ENCODE measurements around the gene PCMT1.

Gene PCMT1

DNA sequence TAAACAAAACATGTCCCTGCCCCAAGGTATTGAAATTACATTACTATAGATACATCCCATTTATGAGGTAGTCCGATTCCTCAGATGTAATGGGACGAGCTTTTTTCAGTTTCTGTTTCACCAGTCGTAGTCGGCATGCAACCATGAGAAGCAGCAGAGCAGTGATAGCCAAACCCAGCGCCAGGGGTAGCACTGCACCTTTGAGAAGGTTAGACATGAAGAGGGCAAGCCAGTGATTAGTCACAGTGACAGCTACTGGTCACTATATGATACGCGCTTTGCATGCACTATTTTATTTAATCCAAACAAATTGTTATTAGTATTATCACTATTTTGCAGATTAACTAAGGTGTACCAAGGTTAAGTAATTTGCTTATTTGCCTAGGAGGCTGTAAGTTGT lies 71.0 kb downstream of the PCMT1 start:
- no peak overlapping the region for H3K4me3 ChIP-seq (replicated peaks; ENCODE audit: insufficient read depth, low read length)
- no peaks in the 10 kb centered on the region for H3K27me3 ChIP-seq (ENCODE audit: insufficient read depth, poor library complexity, severe bottlenecking)
- no peak for DNase-seq (ENCODE audit: low read depth in 1 of 2, low spot score in 1 of 2)
- TF ChIP-seq, protein P1, sequence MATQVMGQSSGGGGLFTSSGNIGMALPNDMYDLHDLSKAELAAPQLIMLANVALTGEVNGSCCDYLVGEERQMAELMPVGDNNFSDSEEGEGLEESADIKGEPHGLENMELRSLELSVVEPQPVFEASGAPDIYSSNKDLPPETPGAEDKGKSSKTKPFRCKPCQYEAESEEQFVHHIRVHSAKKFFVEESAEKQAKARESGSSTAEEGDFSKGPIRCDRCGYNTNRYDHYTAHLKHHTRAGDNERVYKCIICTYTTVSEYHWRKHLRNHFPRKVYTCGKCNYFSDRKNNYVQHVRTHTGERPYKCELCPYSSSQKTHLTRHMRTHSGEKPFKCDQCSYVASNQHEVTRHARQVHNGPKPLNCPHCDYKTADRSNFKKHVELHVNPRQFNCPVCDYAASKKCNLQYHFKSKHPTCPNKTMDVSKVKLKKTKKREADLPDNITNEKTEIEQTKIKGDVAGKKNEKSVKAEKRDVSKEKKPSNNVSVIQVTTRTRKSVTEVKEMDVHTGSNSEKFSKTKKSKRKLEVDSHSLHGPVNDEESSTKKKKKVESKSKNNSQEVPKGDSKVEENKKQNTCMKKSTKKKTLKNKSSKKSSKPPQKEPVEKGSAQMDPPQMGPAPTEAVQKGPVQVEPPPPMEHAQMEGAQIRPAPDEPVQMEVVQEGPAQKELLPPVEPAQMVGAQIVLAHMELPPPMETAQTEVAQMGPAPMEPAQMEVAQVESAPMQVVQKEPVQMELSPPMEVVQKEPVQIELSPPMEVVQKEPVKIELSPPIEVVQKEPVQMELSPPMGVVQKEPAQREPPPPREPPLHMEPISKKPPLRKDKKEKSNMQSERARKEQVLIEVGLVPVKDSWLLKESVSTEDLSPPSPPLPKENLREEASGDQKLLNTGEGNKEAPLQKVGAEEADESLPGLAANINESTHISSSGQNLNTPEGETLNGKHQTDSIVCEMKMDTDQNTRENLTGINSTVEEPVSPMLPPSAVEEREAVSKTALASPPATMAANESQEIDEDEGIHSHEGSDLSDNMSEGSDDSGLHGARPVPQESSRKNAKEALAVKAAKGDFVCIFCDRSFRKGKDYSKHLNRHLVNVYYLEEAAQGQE (IDR thresholded peaks at IDR 0.05; ENCODE audit: insufficient replicate concordance, low read depth): no peak
- no peak for TF ChIP-seq SPI1 (IDR thresholded peaks at IDR 0.05; ENCODE audit: borderline replicate concordance, low read depth)
- no peak for TF ChIP-seq POLR2AphosphoS5 (IDR thresholded peaks at IDR 0.05; ENCODE audit: low read depth)
- no peak for TF ChIP-seq GABPA (IDR thresholded peaks at IDR 0.05; ENCODE audit: low read depth)
- TF ChIP-seq, protein P2, sequence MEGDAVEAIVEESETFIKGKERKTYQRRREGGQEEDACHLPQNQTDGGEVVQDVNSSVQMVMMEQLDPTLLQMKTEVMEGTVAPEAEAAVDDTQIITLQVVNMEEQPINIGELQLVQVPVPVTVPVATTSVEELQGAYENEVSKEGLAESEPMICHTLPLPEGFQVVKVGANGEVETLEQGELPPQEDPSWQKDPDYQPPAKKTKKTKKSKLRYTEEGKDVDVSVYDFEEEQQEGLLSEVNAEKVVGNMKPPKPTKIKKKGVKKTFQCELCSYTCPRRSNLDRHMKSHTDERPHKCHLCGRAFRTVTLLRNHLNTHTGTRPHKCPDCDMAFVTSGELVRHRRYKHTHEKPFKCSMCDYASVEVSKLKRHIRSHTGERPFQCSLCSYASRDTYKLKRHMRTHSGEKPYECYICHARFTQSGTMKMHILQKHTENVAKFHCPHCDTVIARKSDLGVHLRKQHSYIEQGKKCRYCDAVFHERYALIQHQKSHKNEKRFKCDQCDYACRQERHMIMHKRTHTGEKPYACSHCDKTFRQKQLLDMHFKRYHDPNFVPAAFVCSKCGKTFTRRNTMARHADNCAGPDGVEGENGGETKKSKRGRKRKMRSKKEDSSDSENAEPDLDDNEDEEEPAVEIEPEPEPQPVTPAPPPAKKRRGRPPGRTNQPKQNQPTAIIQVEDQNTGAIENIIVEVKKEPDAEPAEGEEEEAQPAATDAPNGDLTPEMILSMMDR (IDR thresholded peaks at IDR 0.05; ENCODE audit: insufficient read depth, low read length): no peak
- H3K27ac ChIP-seq (replicated peaks): no peak overlapping the region

DNA sequence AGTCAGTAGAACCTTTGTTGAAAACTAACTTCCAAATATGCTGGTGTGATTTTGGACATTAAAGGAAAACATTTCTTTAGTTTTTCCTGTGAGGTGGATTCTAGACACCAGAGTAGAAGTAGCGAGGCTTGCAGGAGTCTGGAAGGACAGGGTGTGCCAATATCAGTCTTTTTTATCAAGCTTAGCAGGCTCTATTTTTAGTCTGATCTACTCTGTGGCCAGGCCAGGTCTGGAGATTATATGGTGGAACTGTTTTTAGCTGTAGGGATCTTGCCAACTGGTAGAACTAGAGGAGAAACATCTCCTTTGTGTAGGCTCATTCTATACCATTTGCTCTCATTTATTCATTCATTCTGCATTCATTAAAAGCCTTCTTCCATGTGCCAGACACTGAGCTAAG lies 72.0 kb downstream of the PCMT1 start:
- DNase-seq (ENCODE audit: low read depth in 1 of 2, low spot score in 1 of 2): no peak
- Histone ChIP-seq H3K4me3 (replicated peaks; ENCODE audit: insufficient read depth, low read length) (no peak overlapping the region), H3K27me3 (ENCODE audit: insufficient read depth, poor library complexity, severe bottlenecking) (no peaks in the 10 kb centered on the region), H3K27ac (replicated peaks) (no peak overlapping the region)
- TF ChIP-seq, protein P2 (IDR thresholded peaks at IDR 0.05; ENCODE audit: insufficient read depth, low read length): no peak
- TF ChIP-seq POLR2AphosphoS5 (IDR thresholded peaks at IDR 0.05; ENCODE audit: low read depth): no peak
- TF ChIP-seq GABPA (IDR thresholded peaks at IDR 0.05; ENCODE audit: low read depth): no peak
- TF ChIP-seq, protein P1 (IDR thresholded peaks at IDR 0.05; ENCODE audit: insufficient replicate concordance, low read depth): no peak
- TF ChIP-seq SPI1 (IDR thresholded peaks at IDR 0.05; ENCODE audit: borderline replicate concordance, low read depth): no peak

DNA sequence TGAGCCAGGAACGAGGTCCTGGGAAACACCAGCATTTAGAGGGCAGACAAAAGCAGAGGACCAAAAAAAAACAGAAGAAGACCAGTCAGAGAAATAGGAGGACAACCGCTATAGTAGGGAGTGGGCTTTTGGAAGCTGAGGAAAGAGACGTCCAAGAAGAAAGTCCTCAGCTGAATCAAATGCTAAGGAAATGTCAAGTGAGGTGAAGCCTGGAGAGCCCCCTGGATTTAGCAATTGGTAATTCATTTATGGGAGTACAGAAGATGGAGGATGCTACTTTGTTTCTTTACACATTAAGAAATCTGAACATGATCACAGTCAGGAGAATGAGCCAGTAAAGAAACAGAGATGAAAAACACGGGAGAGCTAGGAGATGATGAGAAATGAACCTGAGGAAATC lies 73.5 kb downstream of the PCMT1 start:
- Histone ChIP-seq H3K27ac (replicated peaks) (no peak overlapping the region), H3K27me3 (ENCODE audit: insufficient read depth, poor library complexity, severe bottlenecking) (no peaks in the 10 kb centered on the region), H3K4me3 (replicated peaks; ENCODE audit: insufficient read depth, low read length) (no peak overlapping the region)
- TF ChIP-seq GABPA (IDR thresholded peaks at IDR 0.05; ENCODE audit: low read depth): no peak
- TF ChIP-seq, protein P2 (IDR thresholded peaks at IDR 0.05; ENCODE audit: insufficient read depth, low read length): no peak
- DNase-seq (ENCODE audit: low read depth in 1 of 2, low spot score in 1 of 2): no peak

DNA sequence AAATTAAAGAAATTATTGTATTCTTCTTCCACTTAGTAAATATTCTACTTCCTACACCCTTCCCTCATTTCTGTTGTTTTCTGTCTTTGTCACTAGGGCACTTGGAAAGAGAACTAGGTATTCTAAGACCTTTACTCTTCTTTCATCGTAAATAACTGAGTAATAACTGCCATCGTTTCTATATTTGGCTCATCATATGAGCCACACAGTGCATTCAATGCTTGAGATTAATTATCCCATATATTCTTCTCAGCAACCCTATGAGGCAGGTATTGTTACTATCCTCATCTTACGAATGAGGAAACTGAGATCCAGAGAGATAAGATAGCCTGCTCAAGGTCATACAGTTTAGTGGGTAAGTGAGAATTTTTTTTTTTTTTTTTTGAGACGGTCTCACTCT lies 75.8 kb downstream of the PCMT1 start:
- Histone ChIP-seq H3K27me3 (ENCODE audit: insufficient read depth, poor library complexity, severe bottlenecking) (no peaks in the 10 kb centered on the region), H3K4me3 (replicated peaks; ENCODE audit: insufficient read depth, low read length) (no peak overlapping the region)
- TF ChIP-seq SPI1 (IDR thresholded peaks at IDR 0.05; ENCODE audit: borderline replicate concordance, low read depth) (no peak), GABPA (IDR thresholded peaks at IDR 0.05; ENCODE audit: low read depth) (no peak), POLR2AphosphoS5 (IDR thresholded peaks at IDR 0.05; ENCODE audit: low read depth) (no peak)
- TF ChIP-seq, protein P2 (IDR thresholded peaks at IDR 0.05; ENCODE audit: insufficient read depth, low read length): no peak
- TF ChIP-seq, protein P1 (IDR thresholded peaks at IDR 0.05; ENCODE audit: insufficient replicate concordance, low read depth): no peak

More for the DNA sequence above, 75.8 kb downstream of the PCMT1 start:
- no peak overlapping the region for H3K27ac ChIP-seq (replicated peaks)
- no peak for DNase-seq (ENCODE audit: low read depth in 1 of 2, low spot score in 1 of 2)
